Measurements from ENCODE around the gene LIPK.
A peak's percentile ranks its signal among the peaks of the same experiment; 100 is the strongest.
"Not testable (repeated sequence)": the region's sequence is repeated elsewhere in the genome, so short reads cannot be mapped to it uniquely, and the experiment has no call there.

Gene LIPK

GRCh38 chr10:88705958-88706357 is at the start of gene LIPK:
Gene LIPK, plus strand, starts transcription at chr10:88706249. Its CDS starts 18,295 bp downstream, at chr10:88724544.
- DNase-seq (ENCODE audit: low spot score) = no peak

GRCh38 chr10:88657901-88658300 is 48.1 kb upstream of the LIPK start:
- DNase-seq (ENCODE audit: low spot score) = no peak

- DNase-seq (ENCODE audit: low spot score) = no peak
These were observed 46.1 kb upstream of the LIPK start for GRCh38 chr10:88659725-88660597.

GRCh38 chr10:88660598-88660884 is 45.5 kb upstream of the LIPK start:
- DNase-seq (ENCODE audit: low spot score) = no peak

GRCh38 chr10:88661018-88661417 is 45.0 kb upstream of the LIPK start:
- DNase-seq (ENCODE audit: low spot score) = no peak

- DNase-seq (ENCODE audit: low spot score) = no peak
These were observed 44.5 kb upstream of the LIPK start for GRCh38 chr10:88661577-88661976.

- not testable (repeated sequence) for DNase-seq (ENCODE audit: low spot score)
These were observed 42.9 kb upstream of the LIPK start for GRCh38 chr10:88663153-88663552.

GRCh38 chr10:88664142-88664541 is 41.9 kb upstream of the LIPK start, which contains the start of gene LIPF:
Gene LIPF, plus strand, starts transcription at chr10:88664442. Its CDS starts 2,856 bp downstream, at chr10:88667298.
- DNase-seq (ENCODE audit: low spot score) = no peak

- DNase-seq (ENCODE audit: low spot score) = no peak
These were observed 37.6 kb upstream of the LIPK start for GRCh38 chr10:88668465-88668864.

GRCh38 chr10:88670497-88670896 is 35.6 kb upstream of the LIPK start:
- DNase-seq (ENCODE audit: low spot score) = no peak

- DNase-seq (ENCODE audit: low spot score) = no peak
These were observed 34.0 kb upstream of the LIPK start for GRCh38 chr10:88672041-88672440.

- no peak for DNase-seq (ENCODE audit: low spot score)
These were observed 29.6 kb upstream of the LIPK start for GRCh38 chr10:88676283-88677060.

- no peak for DNase-seq (ENCODE audit: low spot score)
These were observed 25.1 kb upstream of the LIPK start for GRCh38 chr10:88680958-88681357.

GRCh38 chr10:88682491-88682890 is 23.6 kb upstream of the LIPK start:
- DNase-seq (ENCODE audit: low spot score) = no peak

GRCh38 chr10:88687853-88688467 is 18.1 kb upstream of the LIPK start:
- peak; percentile 4 for DNase-seq (ENCODE audit: low spot score)

- DNase-seq (ENCODE audit: low spot score) = no peak
These were observed 16.7 kb upstream of the LIPK start for GRCh38 chr10:88689366-88689765.

- no peak for DNase-seq (ENCODE audit: low spot score)
These were observed 12.5 kb upstream of the LIPK start for GRCh38 chr10:88693392-88694020.

- DNase-seq (ENCODE audit: low spot score) = peak; percentile 6
These were observed 3.0 kb upstream of the LIPK start for GRCh38 chr10:88702848-88703597.

GRCh38 chr10:88707429-88708155 is 1.5 kb downstream of the LIPK start:
- no peak for DNase-seq (ENCODE audit: low spot score)

- not testable (repeated sequence) for DNase-seq (ENCODE audit: low spot score)
These were observed 3.3 kb downstream of the LIPK start for GRCh38 chr10:88709361-88709760.

- no peak for DNase-seq (ENCODE audit: low spot score)
These were observed 9.5 kb downstream of the LIPK start for GRCh38 chr10:88715517-88715916.

Data from HuH-7 (cell line).